NCI-H2107 treated with DMSO at 0.1 percent for 48 hours (cell line): Measurements from ENCODE around the gene ADD2.

Experiments used
- DNase-seq: peaks from one replicate; lab custom pipeline; 2025; ENCODE audit not compliant: unreplicated experiment; lab: John Stamatoyannopoulos, UW

ADD2 gene

DNA sequence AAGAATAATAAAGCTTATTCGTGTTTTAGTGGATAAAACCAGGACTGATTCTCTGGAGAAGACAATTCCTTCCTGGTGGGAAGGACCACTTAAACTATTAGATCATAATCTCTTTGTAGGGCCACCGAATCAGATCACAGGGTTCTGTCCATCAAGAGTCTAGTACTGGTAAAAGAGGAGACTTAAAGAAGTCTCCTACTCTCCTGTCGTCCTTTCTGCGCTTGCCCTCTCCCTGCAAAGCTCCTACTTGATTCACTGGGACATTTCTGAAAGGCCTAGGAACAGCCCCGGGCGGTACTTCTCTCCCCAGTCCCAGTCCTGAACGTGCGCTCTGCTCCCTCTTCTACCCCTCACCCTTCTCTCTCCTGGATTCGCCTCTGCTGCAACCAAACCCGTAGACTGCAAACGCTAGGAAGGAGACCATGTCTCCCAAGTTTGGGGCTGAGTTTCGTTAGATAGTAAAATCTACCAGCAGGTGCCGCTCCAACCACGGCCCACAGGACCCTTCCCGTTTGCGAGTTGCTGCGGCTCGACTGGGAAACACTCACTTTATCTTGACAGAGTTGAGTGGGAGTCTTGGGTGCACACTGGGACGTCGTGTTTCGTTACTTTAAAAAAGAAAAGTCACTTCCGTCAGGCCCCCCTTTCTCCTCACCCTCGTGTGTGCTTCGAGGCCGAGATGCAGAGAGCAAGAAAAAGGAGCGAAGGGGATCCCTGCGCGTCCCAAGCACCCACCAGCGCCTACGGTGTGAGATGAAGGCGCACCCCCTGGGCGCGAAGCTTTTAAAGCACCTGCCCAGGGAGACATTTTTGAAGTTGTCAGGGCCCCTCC lies 21.5 kb upstream of the ADD2 start:
- peak; percentile 49 for DNase-seq

DNA sequence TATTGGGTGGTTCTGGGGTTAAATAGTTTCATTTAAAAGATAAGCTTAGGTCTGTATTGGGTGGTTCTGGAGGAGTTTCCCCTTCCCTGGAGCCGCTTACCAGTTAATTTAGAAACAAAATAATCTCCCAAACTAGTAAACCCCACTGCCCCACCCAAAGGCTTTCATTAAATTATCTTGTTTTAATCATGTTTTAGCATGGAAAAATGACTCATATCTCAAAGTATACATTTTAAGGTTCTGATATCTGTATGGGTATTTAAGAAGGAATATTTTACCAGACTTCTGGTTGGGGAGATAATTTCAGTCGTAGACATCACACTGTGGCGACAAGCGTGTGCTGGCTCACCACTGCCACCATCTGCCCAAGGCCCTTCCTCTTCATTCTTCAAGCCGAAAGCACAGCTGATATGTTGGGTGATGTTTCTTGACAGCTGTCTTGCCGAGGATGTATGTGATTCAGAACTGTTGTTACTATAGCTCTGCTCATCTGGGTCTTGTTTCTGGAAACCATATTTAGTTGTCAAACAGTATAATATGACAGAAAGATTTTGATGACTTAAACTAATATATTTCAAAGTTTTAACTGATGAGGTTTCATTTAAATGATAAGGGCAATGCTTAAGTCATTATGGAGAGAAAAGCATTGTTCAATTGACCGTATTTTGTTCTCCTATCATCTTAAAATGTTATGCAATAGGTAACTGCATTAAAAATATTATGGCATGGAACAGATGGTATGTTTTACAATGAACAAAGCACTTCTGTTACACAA lies 17.3 kb upstream of the ADD2 start:
- DNase-seq, result peak; percentile 36

DNA sequence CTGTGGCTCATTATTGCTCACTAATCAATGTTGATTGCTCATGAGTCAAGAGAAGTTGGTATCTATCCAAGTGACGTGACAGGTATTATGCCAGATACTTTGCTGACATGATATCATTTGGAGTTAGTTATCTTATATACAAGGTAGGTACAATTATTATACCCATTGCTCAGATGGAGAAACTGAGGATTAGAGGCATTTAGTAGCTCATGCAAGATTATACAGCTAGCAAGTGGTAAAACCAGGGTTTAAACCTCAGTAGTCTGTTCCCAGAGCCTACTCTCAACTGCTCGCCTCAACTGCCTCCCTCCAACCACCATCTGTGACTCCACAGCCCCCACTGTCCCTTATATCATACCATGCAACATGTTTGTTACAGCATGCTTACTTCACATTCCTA lies 16.3 kb upstream of the ADD2 start:
- no peak for DNase-seq

DNA sequence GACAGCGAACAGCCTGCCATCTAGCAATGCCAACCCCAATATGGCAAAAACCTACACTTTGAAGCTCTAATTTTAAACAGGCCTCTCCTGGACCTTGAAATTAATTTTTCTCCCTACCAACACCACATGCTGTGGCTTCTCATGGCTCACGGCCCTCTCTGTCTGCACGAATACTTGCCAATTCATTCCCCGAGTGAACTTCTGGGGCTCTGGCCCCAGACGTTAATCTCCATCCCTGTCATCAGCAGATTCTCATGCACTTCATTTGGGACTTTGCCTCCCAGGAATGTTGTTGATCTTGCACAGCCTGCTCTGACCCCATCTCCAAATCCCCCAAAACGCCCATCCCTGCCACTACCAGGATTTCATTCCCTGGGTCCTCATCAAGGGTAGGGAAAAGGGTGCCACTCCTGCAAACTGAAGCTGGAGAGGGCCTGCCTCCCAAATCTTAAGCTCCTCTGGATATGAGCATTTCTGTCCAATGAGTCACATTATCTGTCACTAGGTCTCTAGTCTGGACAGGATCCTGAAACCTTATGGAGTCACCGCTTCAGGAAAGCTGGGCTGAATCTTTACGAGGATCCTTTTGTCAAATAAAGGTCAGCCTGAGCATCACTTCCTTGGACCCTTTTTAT lies 12.0 kb upstream of the ADD2 start:
- DNase-seq, result no peak

DNA sequence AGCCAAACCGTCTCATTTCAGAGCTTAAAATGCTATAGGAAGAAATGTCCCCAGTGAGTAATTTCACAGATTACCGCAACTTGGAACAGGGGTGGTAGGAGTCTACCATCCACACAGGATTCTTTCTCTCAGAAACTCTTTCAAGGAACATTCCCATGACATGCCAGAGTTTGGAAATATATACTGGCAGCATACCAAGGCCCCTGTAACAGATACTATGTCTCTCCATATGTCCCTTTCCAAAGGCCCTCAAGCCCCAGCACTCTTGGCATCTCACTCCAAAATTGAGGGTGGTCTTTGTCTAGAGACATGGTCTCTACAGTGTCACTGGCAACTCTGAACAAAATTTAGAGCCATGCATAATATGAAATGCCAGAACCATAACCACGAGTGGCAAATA lies 11.5 kb upstream of the ADD2 start:
- DNase-seq, result no peak

DNA sequence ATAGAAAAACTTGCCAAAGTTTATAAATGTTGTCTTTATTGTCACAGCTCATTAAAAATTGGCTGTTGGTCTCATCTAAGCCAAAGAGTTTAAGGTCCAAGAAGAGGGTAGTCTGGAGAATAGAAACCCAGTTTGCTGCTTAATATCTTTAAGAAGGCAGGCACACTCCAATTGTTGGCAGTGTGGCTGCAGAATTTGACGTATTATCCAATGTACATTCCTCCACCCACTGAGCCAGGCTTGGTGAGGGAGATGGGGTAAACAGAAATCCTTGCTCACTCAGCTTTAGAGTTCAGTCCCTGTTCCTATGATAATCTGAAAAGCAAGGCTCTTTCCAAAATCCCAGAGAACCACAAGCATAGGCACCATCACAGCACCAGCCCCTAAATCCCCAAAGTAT lies 10.7 kb upstream of the ADD2 start:
- DNase-seq, result no peak

DNA sequence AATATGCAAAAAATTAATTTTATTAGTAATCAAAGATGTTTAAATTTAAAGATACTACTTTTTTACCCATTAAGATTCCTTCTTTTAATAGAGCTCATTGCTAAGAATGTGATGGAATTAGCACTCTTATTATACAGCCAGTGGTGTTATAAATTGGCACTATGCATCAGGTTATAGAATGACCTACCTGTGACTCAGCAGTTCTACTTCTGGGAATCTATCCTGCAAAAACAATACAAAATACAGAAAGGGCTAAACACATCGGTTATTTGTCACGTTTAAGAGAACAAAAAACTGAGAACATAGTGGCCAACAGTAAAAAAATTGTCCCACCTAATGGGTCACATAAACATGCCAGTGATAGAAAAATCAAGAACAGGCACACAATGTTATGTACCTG lies 9.4 kb upstream of the ADD2 start:
- DNase-seq, result no peak

DNA sequence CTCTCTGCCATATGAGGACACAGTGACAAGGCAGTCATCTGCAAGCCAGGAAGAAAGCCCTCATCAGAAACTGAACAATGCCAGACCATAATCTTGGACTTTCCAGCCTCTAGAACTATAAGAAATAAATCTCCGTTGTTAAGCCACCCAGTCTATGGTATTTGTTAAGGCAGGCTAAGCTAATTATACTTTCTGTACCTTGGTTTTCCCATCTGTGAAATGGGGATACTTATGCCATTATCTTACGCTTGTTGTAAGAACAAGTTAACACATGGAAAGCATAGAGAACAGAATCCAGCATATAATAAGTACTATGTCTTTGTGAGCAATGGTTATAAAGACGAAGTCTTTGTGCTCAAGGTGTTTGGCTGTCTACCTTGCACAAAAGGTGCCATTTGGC lies 8.3 kb upstream of the ADD2 start:
- DNase-seq, result no peak

DNA sequence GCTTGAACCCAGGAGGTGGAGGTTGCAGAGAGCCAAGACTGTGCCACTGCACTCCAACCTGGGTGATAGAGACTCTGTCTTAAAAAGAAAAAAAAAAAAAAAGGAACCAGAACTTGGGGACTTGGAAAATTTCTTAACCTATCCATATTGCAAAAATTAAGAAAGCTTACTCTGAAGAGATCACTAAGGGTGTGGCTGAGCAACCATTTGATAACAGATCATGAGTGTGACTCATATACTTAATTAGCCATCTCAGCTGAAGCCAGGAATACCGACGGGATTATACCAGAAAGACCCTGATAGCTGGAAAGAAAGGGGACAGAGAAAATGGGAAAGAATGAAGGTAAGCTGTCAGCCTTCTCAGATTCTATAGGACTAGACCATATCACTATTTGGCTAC lies 7.1 kb upstream of the ADD2 start:
- no peak for DNase-seq

DNA sequence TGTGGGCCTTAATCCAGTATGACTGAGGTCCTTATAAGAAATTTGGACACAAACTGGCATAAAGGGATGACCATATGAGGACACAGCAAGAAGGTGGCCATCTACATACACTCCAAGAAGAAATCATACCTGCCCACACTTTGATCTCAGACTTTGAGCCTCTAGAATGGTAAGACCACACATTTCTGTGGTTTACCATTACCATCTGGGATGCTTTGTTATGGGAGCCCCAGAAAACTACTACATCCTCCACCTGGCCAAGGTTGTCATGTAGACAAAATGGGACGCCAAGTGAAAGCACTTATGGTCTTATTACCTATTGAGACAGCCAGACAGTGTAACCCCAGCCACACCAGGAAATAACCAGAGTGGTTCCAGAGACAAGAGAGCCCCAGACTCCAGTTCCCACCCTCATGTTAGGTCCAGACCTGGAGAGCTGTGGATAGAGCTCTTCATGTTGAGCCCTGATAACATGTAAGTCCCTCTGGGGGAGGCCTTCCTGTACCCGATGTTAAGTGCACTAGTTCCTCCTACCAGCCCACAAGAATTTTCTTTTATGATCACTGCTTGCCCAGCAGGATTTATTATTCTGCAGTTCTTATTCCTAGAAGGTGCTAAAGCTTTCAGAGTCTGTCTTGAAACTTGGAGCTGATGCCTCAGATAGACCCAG lies 4.6 kb upstream of the ADD2 start:
- DNase-seq, result peak; percentile 66

DNA sequence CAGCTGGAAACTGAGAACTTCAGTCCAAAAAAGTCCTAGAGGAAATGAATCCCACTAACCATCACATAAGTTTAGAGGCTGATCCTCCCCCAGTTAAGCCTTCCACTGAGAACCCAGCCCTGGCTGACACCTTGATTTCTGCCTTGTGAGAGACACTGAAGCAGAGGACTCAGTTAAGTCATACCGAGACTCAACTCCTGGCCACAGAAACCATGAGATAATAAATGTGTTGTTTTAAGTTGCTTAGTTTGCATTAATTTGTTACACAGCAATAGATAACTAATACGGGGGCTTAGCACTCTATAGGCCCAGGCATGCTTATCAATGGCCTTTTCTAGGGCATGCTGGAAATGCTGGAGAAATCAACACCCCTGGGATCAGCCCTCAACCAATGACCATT lies 3.4 kb upstream of the ADD2 start:
- DNase-seq, result no peak

DNA sequence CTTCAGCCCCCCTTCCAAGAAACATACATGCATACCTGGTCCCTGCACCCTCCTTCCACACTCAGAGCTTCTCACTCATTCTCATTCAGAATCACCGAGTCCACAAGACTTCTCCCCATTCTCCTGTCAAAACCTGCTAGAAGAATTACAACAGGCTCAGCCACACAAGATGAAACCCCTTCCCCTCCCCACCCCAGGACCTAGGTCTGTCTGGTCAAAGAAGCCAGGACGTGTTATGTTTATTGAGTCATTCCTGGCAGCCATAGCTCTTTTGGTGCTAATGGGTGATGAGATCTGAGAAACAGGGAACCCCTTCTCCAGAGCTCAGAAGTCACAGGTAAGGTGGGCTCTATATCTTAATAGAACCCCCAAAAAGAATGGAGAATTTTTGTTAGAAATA lies 1.4 kb upstream of the ADD2 start:
- DNase-seq, result no peak

DNA sequence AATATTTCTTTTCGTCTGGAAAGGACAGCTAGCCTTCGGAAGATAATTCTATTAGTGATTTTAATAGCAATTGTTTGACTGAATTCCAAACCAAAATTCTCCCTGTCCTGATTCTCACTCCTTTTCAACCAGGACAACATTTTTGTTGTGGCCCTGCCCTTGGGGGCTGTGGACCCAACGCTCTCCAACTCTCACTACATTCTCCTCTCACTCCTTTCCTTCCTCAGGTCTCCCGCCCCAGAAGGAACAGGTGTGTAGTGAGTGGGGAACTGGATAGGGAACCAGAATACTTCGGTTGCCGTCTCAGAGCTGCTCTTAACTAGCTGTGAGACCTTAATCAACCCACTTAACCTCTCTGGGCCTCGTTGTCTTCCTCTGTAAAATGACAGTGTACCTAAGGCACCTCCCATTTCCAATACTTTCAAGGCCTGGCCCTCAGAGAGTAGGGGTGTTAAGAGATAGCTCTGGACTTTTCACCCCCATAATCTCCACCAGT lies 638 bp upstream of the ADD2 start:
- no peak for DNase-seq

DNA sequence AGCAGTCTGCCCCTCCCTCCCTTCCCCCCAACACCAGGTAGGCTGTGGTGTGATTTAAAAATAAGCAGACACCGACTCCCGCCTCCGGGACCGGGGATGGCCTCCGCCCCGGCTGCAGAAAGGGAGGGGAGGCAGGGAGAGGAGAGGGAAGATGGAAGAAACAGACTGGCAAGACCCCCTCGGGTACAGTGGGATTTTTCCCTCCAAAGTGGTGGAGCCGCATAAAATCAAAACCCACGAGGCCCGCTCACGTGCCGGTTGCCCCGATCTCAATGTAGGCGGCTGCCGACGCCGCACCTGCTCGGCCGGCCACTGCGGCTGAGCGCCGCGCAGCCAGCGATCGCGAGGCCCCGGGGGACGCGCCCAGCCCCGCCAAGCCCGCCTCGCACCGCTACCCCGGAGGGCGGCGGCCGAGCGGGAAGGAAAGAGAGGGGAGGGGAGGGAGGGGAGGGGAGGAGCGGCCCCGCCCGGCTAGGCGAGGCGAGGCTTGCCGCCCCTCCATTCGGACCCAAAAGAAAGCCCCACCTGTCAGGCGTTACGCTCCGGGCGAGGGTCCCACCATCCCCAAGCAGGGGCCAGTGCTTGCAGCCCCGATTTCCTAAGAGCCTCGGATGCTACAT lies 811 bp downstream of the ADD2 start:
- DNase-seq, result no peak

DNA sequence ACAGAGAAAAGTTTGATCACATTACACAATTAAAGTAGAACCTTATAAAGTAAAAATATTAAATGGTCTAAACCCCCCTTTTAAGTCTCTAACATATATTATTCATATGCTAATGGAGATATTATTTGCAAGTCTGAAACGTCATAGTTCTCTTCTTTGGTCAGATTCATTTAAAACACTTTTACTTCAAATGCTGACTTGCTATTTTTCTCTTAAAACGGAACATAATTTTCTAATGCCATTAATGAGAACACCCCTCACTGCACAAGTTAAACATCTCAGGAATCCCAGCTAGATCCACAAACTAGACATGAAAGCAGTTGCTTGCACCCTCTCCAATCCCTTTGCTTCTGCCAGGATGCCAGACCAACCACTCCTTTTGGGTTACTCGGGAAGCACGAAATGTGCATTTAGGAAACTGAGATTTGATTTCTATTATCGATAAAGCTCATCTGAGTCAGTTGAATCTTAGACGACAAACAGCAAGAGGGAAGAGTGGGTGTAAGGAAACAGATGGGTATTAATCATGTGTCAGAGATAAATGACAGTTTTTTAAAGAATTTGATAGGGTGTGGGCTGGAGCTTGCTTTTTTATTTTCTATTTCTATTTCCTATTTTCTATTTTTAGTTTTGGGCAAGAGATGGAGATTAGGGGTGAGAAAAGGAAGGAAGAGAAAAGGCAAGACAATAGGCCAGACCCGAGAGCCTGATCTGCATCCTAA lies 1.5 kb downstream of the ADD2 start:
- peak; percentile 10 for DNase-seq

DNA sequence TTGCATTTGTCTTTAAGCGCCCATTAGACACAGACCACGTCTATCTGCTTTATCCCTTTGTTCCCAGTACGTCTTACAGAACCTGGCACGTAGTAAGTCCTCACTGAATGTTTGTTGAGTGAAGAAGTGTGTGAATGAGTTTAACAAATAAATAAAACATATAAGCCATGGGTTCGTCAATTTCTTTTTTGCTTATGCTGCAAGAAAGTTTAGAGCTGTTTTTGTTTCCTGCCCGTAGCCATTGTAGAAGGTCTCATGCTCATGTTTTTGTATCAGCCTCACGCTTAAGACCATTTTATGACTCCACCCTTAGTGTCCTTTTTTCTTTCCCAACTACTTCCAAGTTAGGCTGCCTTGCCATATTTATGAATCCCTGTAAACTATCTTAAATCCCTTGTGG lies 2.5 kb downstream of the ADD2 start:
- DNase-seq, result no peak

DNA sequence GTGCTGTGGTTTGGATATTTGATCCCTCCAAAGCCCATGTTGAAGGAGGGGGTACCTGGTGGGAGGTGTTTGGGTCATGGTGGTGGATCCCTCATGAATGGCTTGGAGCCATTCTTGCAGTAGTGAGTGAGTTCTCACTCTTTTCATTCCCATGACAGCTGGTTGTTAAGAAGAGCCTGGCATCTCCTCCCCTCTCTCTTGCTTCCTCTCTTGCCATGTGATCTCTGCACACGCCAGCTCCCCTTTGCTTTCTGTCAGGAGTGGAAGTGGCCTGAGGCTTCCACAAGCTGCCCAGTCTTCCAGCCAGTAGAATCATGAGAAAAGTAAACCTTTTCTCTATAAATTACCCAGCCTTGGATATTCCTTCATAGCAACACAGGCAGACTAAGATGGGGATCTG lies 8.6 kb downstream of the ADD2 start:
- DNase-seq, result no peak

DNA sequence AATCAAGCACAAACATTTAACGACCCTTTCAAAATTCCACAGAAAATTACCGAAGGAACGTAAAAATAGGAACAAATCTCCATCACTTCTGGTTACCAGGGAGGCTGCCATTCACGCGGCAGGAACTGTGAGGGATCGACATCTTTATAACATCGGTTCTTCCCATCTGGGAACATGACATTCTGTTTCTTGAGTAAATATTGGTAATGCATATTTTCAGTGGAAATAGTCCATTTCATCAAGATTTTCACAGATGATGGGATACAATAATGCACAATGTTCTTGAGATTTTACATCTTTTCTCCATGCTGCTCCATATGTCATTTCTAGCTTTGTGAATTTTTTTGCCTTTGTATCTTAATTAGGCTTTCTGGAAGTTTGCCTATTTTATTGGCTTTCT lies 10.0 kb downstream of the ADD2 start:
- DNase-seq, result no peak

DNA sequence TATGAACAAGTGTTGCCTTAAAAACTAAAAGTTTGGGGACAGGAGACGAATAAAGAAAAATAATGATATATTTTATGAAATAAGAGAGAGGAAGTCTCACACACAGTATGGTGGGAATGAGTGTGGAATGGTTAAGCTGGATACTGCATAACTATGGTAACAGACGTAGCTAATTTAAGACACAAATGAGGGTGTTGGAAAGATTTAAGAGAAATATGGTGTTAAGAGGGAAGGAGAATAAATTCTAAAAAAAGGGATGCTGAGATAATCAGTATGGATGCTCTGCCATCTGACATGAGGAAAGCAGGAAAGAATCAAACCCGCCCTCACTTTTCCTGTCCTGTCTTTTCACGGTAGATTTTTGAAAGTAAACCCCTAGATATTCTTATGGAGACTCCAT lies 10.6 kb downstream of the ADD2 start:
- DNase-seq, result no peak

DNA sequence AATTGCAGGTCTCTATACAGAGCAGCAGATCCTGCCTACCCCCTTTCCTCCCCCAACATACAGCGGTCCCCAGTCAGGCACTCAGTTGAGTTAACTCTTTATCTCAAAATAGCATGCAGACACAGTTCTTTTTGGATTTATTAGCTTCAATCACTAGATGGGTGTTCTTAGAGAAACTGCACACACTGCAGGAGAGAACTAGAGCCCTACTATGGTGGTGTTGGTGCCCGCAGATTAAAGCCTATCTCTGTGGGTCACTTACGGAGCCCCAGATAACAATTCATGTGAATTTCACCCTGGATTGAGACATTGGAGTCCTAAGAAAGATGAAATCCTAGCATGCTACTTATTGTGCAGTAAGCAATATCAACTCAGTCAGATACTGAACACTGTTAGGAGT lies 11.9 kb downstream of the ADD2 start:
- DNase-seq, result no peak
